BE2C (cell line): ENCODE results near the gene CD177.
"Not testable (repeated sequence)": the region's sequence is repeated elsewhere in the genome, so short reads cannot be mapped to it uniquely, and the experiment has no call there.

Experiments
- DNase-seq: peaks from one replicate; pipeline ENCODE4 v3.0.0-alpha.2; 2020
- H3K27me3 ChIP-seq: fragments of 250-450 bp; sonication (Bioruptor Pico); 2 replicates; pipeline ENCODE4 v1.5.1; 2020; ENCODE audit warnings: mild to moderate bottlenecking
- H3K36me3 ChIP-seq: fragments of 250-450 bp; sonication (Bioruptor Pico); 2 replicates; pipeline ENCODE4 v1.5.1; 2020; ENCODE audit warnings: mild to moderate bottlenecking
- H3K4me1 ChIP-seq: fragments of 250-450 bp; sonication (Bioruptor Pico); 2 replicates; pipeline ENCODE4 v1.5.1; 2020
- H3K4me3 ChIP-seq: 2 replicates; pipeline ENCODE4 v1.5.1; 2011; ENCODE audit warnings: low read depth, low read length
- H3K9me3 ChIP-seq: fragments of 250-450 bp; sonication (Bioruptor Pico); 2 replicates; pipeline ENCODE4 v1.5.1; 2020
- CTCF ChIP-seq: IDR thresholded peaks from 2 replicates; pipeline ENCODE4 v1.5.1; 2012; ENCODE audit warnings: mild to moderate bottlenecking, low read depth, low read length

The CD177 gene

DNA sequence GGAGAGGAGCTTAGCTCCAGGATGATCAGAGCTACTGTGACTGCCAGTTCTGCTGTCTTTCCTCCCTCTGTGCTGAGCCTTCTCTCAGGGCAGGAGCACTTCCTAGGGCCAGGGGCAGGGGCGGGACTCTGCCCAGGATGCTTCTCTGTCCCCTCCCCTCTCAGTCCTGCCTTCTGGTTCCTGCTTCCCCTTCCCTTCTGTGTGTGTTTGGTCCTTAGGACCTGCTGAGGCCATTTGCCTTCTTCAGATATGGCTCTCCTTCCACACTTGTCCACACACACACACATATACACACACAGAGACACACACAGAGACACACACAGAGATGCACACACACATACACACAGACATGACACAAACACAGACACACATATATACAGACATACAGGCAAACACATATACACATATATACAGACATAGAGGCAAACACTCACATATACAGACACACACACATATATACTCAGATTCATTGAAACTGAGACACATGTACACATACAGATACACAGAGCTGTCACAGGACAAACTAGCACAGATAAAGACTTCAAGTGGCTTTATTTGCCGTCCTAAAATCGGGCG is 22.0 kb upstream of the CD177 start:
- no peak for TF ChIP-seq CTCF
- H3K4me1 ChIP-seq, result no peaks in the 10 kb centered on the region
- DNase-seq, result no peak
- H3K27me3 ChIP-seq, result no peaks in the 10 kb centered on the region
- H3K36me3 ChIP-seq, result no peaks in the 10 kb centered on the region
- H3K9me3 ChIP-seq, result no peaks in the 10 kb centered on the region
- no peak overlapping the region for H3K4me3 ChIP-seq

GRCh38 chr19:43332058-43332922 is 21.2 kb upstream of the CD177 start:
- TF ChIP-seq CTCF, result no peak
- H3K4me1 ChIP-seq, result no peaks in the 10 kb centered on the region
- no peak for DNase-seq
- no peaks in the 10 kb centered on the region for H3K9me3 ChIP-seq
- no peaks in the 10 kb centered on the region for H3K36me3 ChIP-seq
- no peaks in the 10 kb centered on the region for H3K27me3 ChIP-seq
- H3K4me3 ChIP-seq, result no peak overlapping the region

GRCh38 chr19:43336508-43336907 is 17.0 kb upstream of the CD177 start:
- not testable (repeated sequence) for H3K4me3 ChIP-seq, H3K27me3 ChIP-seq, DNase-seq, H3K4me1 ChIP-seq, H3K9me3 ChIP-seq, H3K36me3 ChIP-seq

DNA sequence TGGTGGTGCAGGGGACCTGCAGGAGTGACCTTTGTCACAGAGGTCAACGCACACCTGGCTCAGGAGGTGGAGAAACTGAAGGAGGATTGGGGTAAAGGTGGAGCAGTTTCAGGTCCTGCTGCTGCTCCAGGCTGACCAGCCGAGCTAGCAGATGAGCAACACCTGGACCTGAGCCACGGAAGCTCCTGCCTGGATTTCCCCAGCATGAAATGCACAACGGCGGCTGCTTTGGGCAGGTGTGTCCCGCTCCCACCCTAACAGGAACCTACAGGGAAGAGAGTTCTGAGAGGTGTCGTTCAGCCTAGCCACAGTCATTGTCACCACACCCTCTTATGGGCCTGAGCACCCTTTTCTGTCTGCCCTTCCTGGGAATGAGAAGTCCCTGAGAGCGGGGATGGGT is 15.7 kb upstream of the CD177 start:
- Histone ChIP-seq H3K36me3 (no peaks in the 10 kb centered on the region), H3K4me3 (no peak overlapping the region), H3K4me1 (no peaks in the 10 kb centered on the region), H3K27me3 (no peaks in the 10 kb centered on the region), H3K9me3 (no peaks in the 10 kb centered on the region)
- DNase-seq, result no peak
- no peak for TF ChIP-seq CTCF

GRCh38 chr19:43338530-43338929 is 15.0 kb upstream of the CD177 start:
- Histone ChIP-seq H3K27me3 (no peaks in the 10 kb centered on the region), H3K4me3 (no peak overlapping the region), H3K4me1 (no peaks in the 10 kb centered on the region), H3K36me3 (no peaks in the 10 kb centered on the region), H3K9me3 (no peaks in the 10 kb centered on the region)
- TF ChIP-seq CTCF, result no peak
- no peak for DNase-seq

DNA sequence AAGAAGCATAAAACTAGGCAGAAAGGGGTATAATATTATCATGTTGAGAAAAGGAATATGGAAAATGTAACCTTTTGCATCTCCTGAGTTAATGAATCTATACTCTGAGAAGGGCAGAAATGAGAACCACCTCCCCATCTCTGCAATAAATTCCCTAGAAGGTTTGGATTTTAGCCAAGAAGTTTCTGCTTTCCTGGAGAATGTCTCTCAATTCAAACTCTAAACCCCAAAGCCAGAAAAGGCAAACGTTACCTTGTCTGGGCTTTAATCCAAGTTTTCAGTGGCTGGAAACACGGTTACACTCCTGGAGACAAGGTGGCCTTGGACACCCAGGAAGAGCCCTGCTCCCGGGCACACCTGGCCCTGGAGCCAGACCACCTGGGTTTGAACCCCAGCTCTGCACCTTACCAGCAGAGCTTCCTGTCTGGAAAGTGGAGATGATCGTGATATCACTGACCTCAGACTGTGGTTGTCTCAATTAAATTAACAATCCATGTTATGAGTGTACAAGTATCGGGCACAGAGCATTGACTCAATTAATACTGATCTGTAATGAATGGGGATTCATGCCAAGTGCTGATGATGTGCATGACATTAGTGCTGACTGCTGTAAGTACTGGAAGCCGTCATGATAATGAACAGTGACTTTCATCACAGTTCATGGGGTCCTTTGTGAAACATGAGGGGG is 14.1 kb upstream of the CD177 start:
- H3K4me1 ChIP-seq, H3K27me3 ChIP-seq, H3K36me3 ChIP-seq, H3K9me3 ChIP-seq, H3K4me3 ChIP-seq, DNase-seq: not testable (repeated sequence)

GRCh38 chr19:43340101-43340500 is 13.4 kb upstream of the CD177 start:
- not testable (repeated sequence) for H3K27me3 ChIP-seq, H3K4me3 ChIP-seq, H3K36me3 ChIP-seq, H3K9me3 ChIP-seq, H3K4me1 ChIP-seq
- peak; percentile 27 for DNase-seq

DNA sequence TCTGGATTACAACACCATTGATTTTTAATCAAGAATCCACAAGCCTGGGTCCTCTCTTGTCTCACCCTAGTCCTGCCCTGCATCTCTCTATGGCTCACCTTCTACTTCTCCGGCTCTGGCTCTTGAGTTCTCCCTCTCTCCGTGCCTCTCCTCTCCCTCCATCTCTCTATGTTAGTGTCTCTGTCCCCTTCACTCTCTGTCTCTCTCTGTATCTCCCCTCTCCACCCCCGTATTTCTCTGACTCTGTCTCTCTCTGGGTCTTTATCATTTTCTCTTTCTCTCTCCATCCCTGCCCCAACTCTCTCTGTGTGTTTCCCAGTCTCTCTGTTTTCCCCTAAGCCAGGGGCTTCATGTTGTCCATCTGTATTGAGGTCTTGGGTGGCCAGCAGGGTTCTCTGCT is 12.4 kb upstream of the CD177 start:
- H3K4me3 ChIP-seq, H3K4me1 ChIP-seq, H3K27me3 ChIP-seq, H3K36me3 ChIP-seq, H3K9me3 ChIP-seq, DNase-seq: not testable (repeated sequence)

- H3K27me3 ChIP-seq, H3K4me1 ChIP-seq, DNase-seq, H3K9me3 ChIP-seq, H3K4me3 ChIP-seq, H3K36me3 ChIP-seq: not testable (repeated sequence)
Observed at GRCh38 chr19:43342104-43342503, 11.4 kb upstream of the CD177 start.

GRCh38 chr19:43344347-43344925 is 9.1 kb upstream of the CD177 start:
- not testable (repeated sequence) for H3K4me1 ChIP-seq, H3K36me3 ChIP-seq, DNase-seq, H3K27me3 ChIP-seq, H3K4me3 ChIP-seq, H3K9me3 ChIP-seq

DNA sequence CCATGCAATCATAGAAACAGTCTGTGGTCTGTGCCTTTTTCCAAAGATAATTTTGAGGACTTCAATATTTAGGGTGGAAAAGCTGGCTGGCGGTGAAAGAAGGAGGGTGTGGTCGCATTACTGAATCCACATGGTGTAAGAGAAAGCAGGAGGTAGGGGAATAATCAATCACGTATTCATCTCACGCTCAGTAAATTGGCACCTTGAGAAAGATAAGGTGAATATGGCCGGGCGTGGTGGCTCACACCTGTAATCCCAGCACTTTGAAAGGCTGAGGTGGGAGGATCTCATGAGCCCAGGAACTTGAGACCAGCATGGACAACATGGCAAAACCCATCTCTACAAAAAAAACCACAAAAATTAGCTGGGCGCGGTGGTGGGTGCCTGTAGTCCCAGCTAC is 3.7 kb upstream of the CD177 start:
- not testable (repeated sequence) for H3K9me3 ChIP-seq, H3K27me3 ChIP-seq, H3K36me3 ChIP-seq, H3K4me3 ChIP-seq, H3K4me1 ChIP-seq, DNase-seq
